ENCODE measurements around the gene CYP21A2. TPM values are rescaled to one million over a fixed set of nuclear protein-coding genes. Genes with fewer than 3 reads are reported as not detected.

CYP21A2 gene
- total and polyA plus RNA-seq, 2 donors (not counting 1 experiment from before 2014, with no cell fraction given), result not detected

DNA sequence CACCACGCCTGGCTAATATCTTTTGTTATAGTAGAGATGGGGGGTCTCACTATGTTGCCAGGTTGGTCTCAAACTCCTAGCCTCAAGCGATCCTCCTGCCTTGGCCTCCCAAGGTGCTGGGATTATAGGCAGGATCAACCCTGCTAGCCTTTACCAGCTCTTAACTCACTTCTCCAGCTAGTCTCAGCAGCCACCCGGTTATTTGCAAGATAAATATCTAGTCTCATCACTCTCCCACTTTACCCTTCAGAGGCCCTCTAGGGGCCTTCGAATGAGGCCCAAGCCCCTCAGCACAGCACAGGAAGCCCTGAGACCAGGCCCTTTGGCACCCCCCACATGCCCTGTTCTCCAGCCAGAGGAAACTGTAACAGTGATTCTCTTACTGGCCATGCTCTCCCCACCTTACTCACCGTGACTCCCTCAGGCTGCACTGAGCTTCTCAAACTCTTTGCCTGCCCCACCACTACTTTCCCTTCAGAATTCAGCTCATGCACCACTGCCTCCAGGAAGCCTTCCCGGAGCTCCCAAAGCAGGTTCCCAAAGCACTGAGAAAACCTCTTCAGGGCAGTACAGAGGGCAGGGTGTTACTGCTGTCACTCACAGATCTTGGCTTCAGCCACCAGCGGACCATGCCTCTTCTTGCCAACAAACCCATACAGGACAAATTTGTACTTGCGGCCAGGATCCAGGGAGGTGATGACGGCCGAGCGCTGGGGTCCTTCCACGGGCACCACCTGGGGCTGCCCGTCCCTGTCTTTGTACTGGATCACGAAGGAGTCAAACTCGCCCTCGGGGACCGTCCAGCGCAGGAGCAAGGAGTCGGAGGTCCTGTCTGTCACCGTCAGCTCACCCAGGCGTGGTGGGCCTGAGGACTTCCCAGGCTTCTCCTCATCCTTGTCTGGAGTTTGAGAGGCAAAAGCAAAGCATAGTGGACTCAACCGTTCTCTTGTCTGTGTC, 45.9 kb downstream of the CYP21A2 start:
- H3K4me3 Mint-ChIP-seq, result no peak overlapping the region

DNA sequence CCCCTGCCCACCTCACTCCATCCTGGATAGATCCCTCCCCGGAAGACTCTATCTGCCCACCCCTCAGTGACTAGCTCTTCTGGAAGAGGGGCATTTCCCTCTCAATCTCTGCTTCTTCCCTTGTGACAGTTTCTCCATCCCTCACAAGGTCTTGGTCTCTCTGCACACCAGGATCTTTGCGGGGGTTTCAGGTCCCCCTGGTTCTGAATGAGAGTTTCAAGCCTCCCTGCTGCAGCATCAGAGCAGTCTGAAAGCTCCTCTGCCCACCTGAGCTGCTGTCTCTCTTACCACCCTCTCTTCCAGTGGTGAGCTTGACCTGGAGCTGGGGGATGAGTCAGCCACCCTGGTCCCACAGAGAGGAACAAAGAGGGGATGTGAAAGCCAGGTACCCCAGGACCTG, 46.6 kb downstream of the CYP21A2 start:
- Histone ChIP-seq H3K4me1 (ENCODE audit: control insufficient read depth in 2 of 2, insufficient read depth in 2 of 2, low read length in 2 of 2) (peaks cover 8% of the 10 kb centered on the region in 2 donors), H3K4me3 (ENCODE audit: control extremely low read depth in 1 of 5, extremely low read depth in 1 of 5, insufficient read depth in 1 of 5, low read depth in 2 of 5, low read length in 4 of 5) (no peak overlapping the region), H3K27ac (ENCODE audit: low read length in 2 of 2) (no peak overlapping the region), H3K27me3 (replicated peaks in 1 of 4; ENCODE audit: control extremely low read depth in 1 of 4, control insufficient read depth in 3 of 4, insufficient read depth in 4 of 4, low read length in 3 of 4) (peaks cover 0 to 43% (median 16%) of the 10 kb centered on the region in 4 experiments), H3K79me2 (ENCODE audit: control insufficient read depth, insufficient read depth, low read length) (no peaks in the 10 kb centered on the region), H3K4me2 (replicated peaks; ENCODE audit: low read depth, low read length, poor library complexity, severe bottlenecking) (no peak overlapping the region), H2AFZ (ENCODE audit: insufficient read depth, low read depth, low read length, poor library complexity, severe bottlenecking) (no peak overlapping the region), H3K36me3 (replicated peaks in 1 of 2; ENCODE audit: control extremely low read depth in 1 of 2, control insufficient read depth in 1 of 2, extremely low read depth in 1 of 2, insufficient read depth in 2 of 2, low read length in 1 of 2) (no peaks in the 10 kb centered on the region), H3K9ac (ENCODE audit: low read length) (no peak overlapping the region), H4K20me1 (ENCODE audit: control insufficient read depth, insufficient read depth, low read length, poor library complexity, severe bottlenecking) (no peaks in the 10 kb centered on the region), H3K9me3 (ENCODE audit: control extremely low read depth in 1 of 3, control insufficient read depth in 2 of 3, insufficient read depth in 1 of 3, low read length in 2 of 3) (peaks cover 0 to 7% (median 0%) of the 10 kb centered on the region in 3 donors)
- intact Hi-C loops (cut with micrococcal nuclease), result no loop called here
- no peak overlapping the region for H3K27ac Mint-ChIP-seq
- peaks cover 57% of the 10 kb centered on the region for H3K27me3 Mint-ChIP-seq
- no peak overlapping the region for H3K4me3 Mint-ChIP-seq
- 86% methylated on average over 1 of the region's 2 CpGs for WGBS (ENCODE audit: insufficient coverage)
- TF ChIP-seq, protein P1, sequence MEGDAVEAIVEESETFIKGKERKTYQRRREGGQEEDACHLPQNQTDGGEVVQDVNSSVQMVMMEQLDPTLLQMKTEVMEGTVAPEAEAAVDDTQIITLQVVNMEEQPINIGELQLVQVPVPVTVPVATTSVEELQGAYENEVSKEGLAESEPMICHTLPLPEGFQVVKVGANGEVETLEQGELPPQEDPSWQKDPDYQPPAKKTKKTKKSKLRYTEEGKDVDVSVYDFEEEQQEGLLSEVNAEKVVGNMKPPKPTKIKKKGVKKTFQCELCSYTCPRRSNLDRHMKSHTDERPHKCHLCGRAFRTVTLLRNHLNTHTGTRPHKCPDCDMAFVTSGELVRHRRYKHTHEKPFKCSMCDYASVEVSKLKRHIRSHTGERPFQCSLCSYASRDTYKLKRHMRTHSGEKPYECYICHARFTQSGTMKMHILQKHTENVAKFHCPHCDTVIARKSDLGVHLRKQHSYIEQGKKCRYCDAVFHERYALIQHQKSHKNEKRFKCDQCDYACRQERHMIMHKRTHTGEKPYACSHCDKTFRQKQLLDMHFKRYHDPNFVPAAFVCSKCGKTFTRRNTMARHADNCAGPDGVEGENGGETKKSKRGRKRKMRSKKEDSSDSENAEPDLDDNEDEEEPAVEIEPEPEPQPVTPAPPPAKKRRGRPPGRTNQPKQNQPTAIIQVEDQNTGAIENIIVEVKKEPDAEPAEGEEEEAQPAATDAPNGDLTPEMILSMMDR (IDR thresholded peaks at IDR 0.05), result no peak
- no peaks in the 10 kb centered on the region for H3K9me3 Mint-ChIP-seq (ENCODE audit: insufficient read depth)
- ChIA-PET POLR2A (no interaction called here), CTCF (no interaction called here)
- peaks cover 10% of the 10 kb centered on the region for H3K4me1 Mint-ChIP-seq
- ATAC-seq (ENCODE audit: low read depth) (no peak), DNase-seq (no peak)

More for the DNA sequence above, 45.9 kb downstream of the CYP21A2 start:
- peaks cover 8% of the 10 kb centered on the region in 2 donors for H3K4me1 ChIP-seq (ENCODE audit: control insufficient read depth in 2 of 2, insufficient read depth in 2 of 2, low read length in 2 of 2)
- H3K9me3 ChIP-seq (ENCODE audit: control extremely low read depth in 1 of 3, control insufficient read depth in 2 of 3, insufficient read depth in 1 of 3, low read length in 2 of 3), result peaks cover 0 to 7% (median 0%) of the 10 kb centered on the region in 3 donors
- peaks cover 0 to 43% (median 16%) of the 10 kb centered on the region in 4 experiments for H3K27me3 ChIP-seq (replicated peaks in 1 of 4; ENCODE audit: control extremely low read depth in 1 of 4, control insufficient read depth in 3 of 4, insufficient read depth in 4 of 4, low read length in 3 of 4)
- H3K27ac Mint-ChIP-seq, result no peak overlapping the region
- no peaks in the 10 kb centered on the region for H3K9me3 Mint-ChIP-seq (ENCODE audit: insufficient read depth)
- peaks cover 59% of the 10 kb centered on the region for H3K27me3 Mint-ChIP-seq
- H4K20me1 ChIP-seq (ENCODE audit: control insufficient read depth, insufficient read depth, low read length, poor library complexity, severe bottlenecking), result no peaks in the 10 kb centered on the region
- no peak overlapping the region for H2AFZ ChIP-seq (ENCODE audit: insufficient read depth, low read depth, low read length, poor library complexity, severe bottlenecking)
- WGBS (ENCODE audit: insufficient coverage), result 88% methylated on average over 21 of the region's 22 CpGs
- no peaks in the 10 kb centered on the region for H3K79me2 ChIP-seq (ENCODE audit: control insufficient read depth, insufficient read depth, low read length)
- no peak overlapping the region for H3K4me2 ChIP-seq (replicated peaks; ENCODE audit: low read depth, low read length, poor library complexity, severe bottlenecking)
- peaks cover 9% of the 10 kb centered on the region for H3K4me1 Mint-ChIP-seq
- intact Hi-C loops (cut with micrococcal nuclease), result no loop called here
- ChIA-PET CTCF (no interaction called here), POLR2A (no interaction called here)
- TF ChIP-seq, protein P1 (IDR thresholded peaks at IDR 0.05), result no peak
- no peak for TF ChIP-seq EZH2 (IDR thresholded peaks at IDR 0.05; ENCODE audit: borderline replicate concordance, insufficient read depth, low read depth, low read length, poor library complexity, severe bottlenecking)
- H3K4me3 ChIP-seq (ENCODE audit: control extremely low read depth in 1 of 5, extremely low read depth in 1 of 5, insufficient read depth in 1 of 5, low read depth in 2 of 5, low read length in 4 of 5), result no peak overlapping the region
- H3K9ac ChIP-seq (ENCODE audit: low read length), result no peak overlapping the region
- no peak for ATAC-seq (ENCODE audit: low read depth)
- DNase-seq, result no peak
- no peaks in the 10 kb centered on the region for H3K36me3 ChIP-seq (replicated peaks in 1 of 2; ENCODE audit: control extremely low read depth in 1 of 2, control insufficient read depth in 1 of 2, extremely low read depth in 1 of 2, insufficient read depth in 2 of 2, low read length in 1 of 2)
- H3K27ac ChIP-seq (ENCODE audit: low read length in 2 of 2), result no peak overlapping the region

All from B cell (primary cell).